Fibroblast of lung (primary cell): ENCODE data around the gene CSAD. TPM values are rescaled to one million over a fixed set of nuclear protein-coding genes. Genes with fewer than 3 reads are reported as not detected.

Experiments used
- DNase-seq, 2 donors: peaks; one replicate each; pipeline versions ENCODE4 v3.0.0 to v3.0.0-alpha.2; 2010; ENCODE audit warnings: low read depth in 2 of 2
- H2AFZ ChIP-seq: 2 replicates; pipeline ENCODE4 v1.5.1; 2012; ENCODE audit warnings: low read length, control low read depth, inconsistent platforms
- H3K27ac ChIP-seq: 2 replicates; pipeline ENCODE4 v1.5.1; 2011; ENCODE audit warnings: low read length, control low read depth; ENCODE audit not compliant: insufficient read depth
- H3K27me3 ChIP-seq: 2 replicates; pipeline ENCODE4 v1.5.1; 2011; ENCODE audit warnings: mild to moderate bottlenecking, low read length; ENCODE audit not compliant: control insufficient read depth, insufficient read depth
- H3K36me3 ChIP-seq: 2 replicates; pipeline ENCODE4 v1.5.1; 2011; ENCODE audit warnings: low read length; ENCODE audit not compliant: control insufficient read depth, insufficient read depth
- H3K4me1 ChIP-seq: 2 replicates; pipeline ENCODE4 v1.5.1; 2011; ENCODE audit warnings: low read length; ENCODE audit not compliant: control insufficient read depth, insufficient read depth; ENCODE audit errors: extremely low read depth
- H3K4me2 ChIP-seq: 2 replicates; pipeline ENCODE4 v1.5.1; 2011; ENCODE audit warnings: low read length, control low read depth; ENCODE audit not compliant: insufficient read depth; ENCODE audit errors: extremely low read depth
- H3K4me3 ChIP-seq, 4 experiments: fragments of 200-600 bp in 1 of 4; sonication (generic) in 1 of 4; replicated peaks in 1 of 4; 2 replicates each; pipeline ENCODE4 v1.5.1; 2011 to 2016; ENCODE audit warnings: low read length in 4 of 4, low read depth in 3 of 4, mild to moderate bottlenecking in 3 of 4, control low read depth in 2 of 4, inconsistent platforms in 1 of 4, mixed read lengths in 1 of 4; ENCODE audit not compliant: insufficient read depth in 1 of 4; ENCODE audit errors: control extremely low read depth in 1 of 4
- H3K79me2 ChIP-seq: 2 replicates; pipeline ENCODE4 v1.5.1; 2012; ENCODE audit warnings: mild to moderate bottlenecking, low read length, inconsistent platforms; ENCODE audit not compliant: control insufficient read depth, insufficient read depth
- H3K9ac ChIP-seq: 2 replicates; pipeline ENCODE4 v1.5.1; 2011; ENCODE audit warnings: mild to moderate bottlenecking, low read length, control low read depth; ENCODE audit not compliant: insufficient read depth
- H3K9me3 ChIP-seq: 2 replicates; pipeline ENCODE4 v1.5.1; 2012; ENCODE audit warnings: low read depth, low read length; ENCODE audit not compliant: control insufficient read depth, insufficient read depth
- H4K20me1 ChIP-seq: 2 replicates; pipeline ENCODE4 v1.5.1; 2011; ENCODE audit warnings: low read length; ENCODE audit not compliant: control insufficient read depth, insufficient read depth; ENCODE audit errors: extremely low read depth
- EZH2 ChIP-seq: IDR thresholded peaks from 2 replicates; pipeline ENCODE4 v1.5.1; 2012; ENCODE audit warnings: low read length, control low read depth, mild to moderate bottlenecking; ENCODE audit errors: missing control alignments
- polyA plus RNA-seq, 2 donors: library from polyadenylated mRNA; depleted of rRNA in 1 of 2; stranded (reverse) in 1 of 2; unstranded in 1 of 2; fragments of >200 nt; gene quantifications; 2 replicates each; pipeline ENCODE4 v1.2.1, GENCODE V29; 2011 to 2012; ENCODE audit warnings: missing spikeins in 1 of 2
- total RNA-seq: library from RNA; depleted of rRNA; stranded (reverse); fragments of >200 nt; gene quantifications from 2 replicates; pipeline ENCODE4 v1.2.1, GENCODE V29; 2014
- TF ChIP-seq, protein P1 (sequence below), 2 donors: IDR thresholded peaks in 1 of 2; conservative IDR thresholded peaks in 1 of 2; 1 replicate in 1 of 2; 2 replicates in 1 of 2; pipeline ENCODE4 v1.5.1; 2011 to 2012; ENCODE audit warnings: low read length in 2 of 2, control low read depth in 1 of 2, inconsistent platforms in 1 of 2, low read depth in 1 of 2, mild to moderate bottlenecking in 1 of 2

The CSAD gene
- total and polyA plus RNA-seq, 2 donors (not counting 1 experiment from before 2014, with no cell fraction given), result 7.8 to 10.1 TPM

GRCh38 chr12:53222170-53222721 is 41.5 kb upstream of the CSAD start:
- H3K9ac ChIP-seq, result no peak overlapping the region
- peak overlapping the region; percentile 66 for H3K4me2 ChIP-seq
- no peaks in the 10 kb centered on the region for H3K27me3 ChIP-seq
- H4K20me1 ChIP-seq, result no peaks in the 10 kb centered on the region
- no peak overlapping the region for H2AFZ ChIP-seq
- TF ChIP-seq EZH2, result no peak
- TF ChIP-seq, protein P1, sequence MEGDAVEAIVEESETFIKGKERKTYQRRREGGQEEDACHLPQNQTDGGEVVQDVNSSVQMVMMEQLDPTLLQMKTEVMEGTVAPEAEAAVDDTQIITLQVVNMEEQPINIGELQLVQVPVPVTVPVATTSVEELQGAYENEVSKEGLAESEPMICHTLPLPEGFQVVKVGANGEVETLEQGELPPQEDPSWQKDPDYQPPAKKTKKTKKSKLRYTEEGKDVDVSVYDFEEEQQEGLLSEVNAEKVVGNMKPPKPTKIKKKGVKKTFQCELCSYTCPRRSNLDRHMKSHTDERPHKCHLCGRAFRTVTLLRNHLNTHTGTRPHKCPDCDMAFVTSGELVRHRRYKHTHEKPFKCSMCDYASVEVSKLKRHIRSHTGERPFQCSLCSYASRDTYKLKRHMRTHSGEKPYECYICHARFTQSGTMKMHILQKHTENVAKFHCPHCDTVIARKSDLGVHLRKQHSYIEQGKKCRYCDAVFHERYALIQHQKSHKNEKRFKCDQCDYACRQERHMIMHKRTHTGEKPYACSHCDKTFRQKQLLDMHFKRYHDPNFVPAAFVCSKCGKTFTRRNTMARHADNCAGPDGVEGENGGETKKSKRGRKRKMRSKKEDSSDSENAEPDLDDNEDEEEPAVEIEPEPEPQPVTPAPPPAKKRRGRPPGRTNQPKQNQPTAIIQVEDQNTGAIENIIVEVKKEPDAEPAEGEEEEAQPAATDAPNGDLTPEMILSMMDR (conservative IDR thresholded peaks at IDR 0.05 in 1 of 2, IDR thresholded peaks at IDR 0.05 in 1 of 2; ENCODE audit: low read depth in 1 of 2, low read length in 2 of 2), result no peak
- H3K79me2 ChIP-seq, result peaks cover 22% of the 10 kb centered on the region
- peaks cover 38% of the 10 kb centered on the region for H3K4me1 ChIP-seq
- H3K9me3 ChIP-seq, result no peaks in the 10 kb centered on the region
- H3K4me3 ChIP-seq, result peak overlapping the region in 3 of 4 experiments; percentile 24 to 48 (median 41)
- DNase-seq, result no peak
- peaks cover 2% of the 10 kb centered on the region for H3K36me3 ChIP-seq
- H3K27ac ChIP-seq, result peak overlapping the region; percentile 97

GRCh38 chr12:53221203-53222080 is 40.7 kb upstream of the CSAD start:
- H3K9me3 ChIP-seq, result no peaks in the 10 kb centered on the region
- H3K9ac ChIP-seq, result peak overlapping the region; percentile 76
- H3K36me3 ChIP-seq, result peaks cover 2% of the 10 kb centered on the region
- peaks cover 43% of the 10 kb centered on the region for H3K4me1 ChIP-seq
- H3K4me2 ChIP-seq, result peak overlapping the region; percentile 92
- no peaks in the 10 kb centered on the region for H4K20me1 ChIP-seq
- DNase-seq, result peak; percentile 61 to 63
- H2AFZ ChIP-seq, result peak overlapping the region; percentile 44
- H3K27me3 ChIP-seq, result no peaks in the 10 kb centered on the region
- TF ChIP-seq EZH2, result no peak
- TF ChIP-seq, protein P1 (conservative IDR thresholded peaks at IDR 0.05 in 1 of 2, IDR thresholded peaks at IDR 0.05 in 1 of 2; ENCODE audit: low read depth in 1 of 2, low read length in 2 of 2), result peak; percentile 4 to 11
- H3K4me3 ChIP-seq, result peak overlapping the region; percentile 52 to 66 (median 64)
- peaks cover 30% of the 10 kb centered on the region for H3K79me2 ChIP-seq
- peak overlapping the region; percentile 97 for H3K27ac ChIP-seq

GRCh38 chr12:53220694-53221202 is 40.0 kb upstream of the CSAD start:
- Histone ChIP-seq H3K79me2 (peaks cover 35% of the 10 kb centered on the region), H3K4me3 (peak overlapping the region; percentile 83 to 97 (median 92)), H3K9me3 (no peaks in the 10 kb centered on the region), H3K4me1 (peaks cover 43% of the 10 kb centered on the region), H3K27ac (peak overlapping the region; percentile 97), H4K20me1 (no peaks in the 10 kb centered on the region), H3K27me3 (no peaks in the 10 kb centered on the region), H2AFZ (peak overlapping the region; percentile 20), H3K36me3 (peaks cover 2% of the 10 kb centered on the region), H3K9ac (peak overlapping the region; percentile 76), H3K4me2 (peak overlapping the region; percentile 100)
- TF ChIP-seq EZH2, result no peak
- DNase-seq, result peak; percentile 92 to 96
